Measurements from ENCODE around the gene BSN.

BSN gene

DNA sequence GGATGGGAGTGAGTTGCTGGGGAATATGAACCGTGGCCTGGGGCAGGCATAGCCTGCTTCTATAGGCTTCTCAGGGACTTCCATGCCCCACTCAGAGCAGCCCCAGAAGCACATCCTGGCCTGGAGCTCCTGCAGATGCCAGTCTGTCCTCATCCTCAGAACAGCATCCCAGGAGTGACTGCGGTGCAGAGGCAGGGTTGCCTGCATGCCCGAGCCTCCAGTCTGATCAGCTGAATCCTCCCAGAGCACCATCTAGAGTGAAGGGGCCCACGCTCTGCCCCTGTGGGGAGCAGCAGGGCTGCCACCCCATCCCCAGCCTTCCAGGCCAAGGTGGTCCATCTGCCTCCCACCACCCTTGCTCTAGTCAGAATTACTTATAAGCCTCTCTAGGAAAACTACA lies 75.2 kb downstream of the BSN start:
- DNase-seq, result no peak

DNA sequence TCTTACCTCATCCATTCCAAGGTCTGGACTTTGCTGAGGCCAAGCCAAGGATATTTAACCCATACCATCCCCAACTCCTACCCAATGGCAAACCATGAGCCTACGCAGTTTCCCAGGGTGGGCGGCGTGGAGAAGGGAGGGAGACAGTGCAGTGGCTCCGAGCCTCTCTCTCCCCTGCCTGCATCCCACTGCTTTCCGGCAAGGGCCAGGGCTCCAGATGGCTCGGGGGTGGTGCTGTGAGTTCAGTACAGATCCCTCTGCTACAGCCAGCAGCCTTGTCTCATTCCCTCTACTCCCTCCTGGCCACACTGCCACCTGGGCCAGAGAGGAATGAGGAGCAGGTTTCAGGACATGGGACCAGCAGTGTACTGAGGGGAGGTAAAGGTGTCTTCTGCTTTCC lies 75.6 kb downstream of the BSN start:
- DNase-seq, result no peak

- no peak for DNase-seq
These were observed 76.5 kb downstream of the BSN start for GRCh38 chr3:49630784-49631183.

DNA sequence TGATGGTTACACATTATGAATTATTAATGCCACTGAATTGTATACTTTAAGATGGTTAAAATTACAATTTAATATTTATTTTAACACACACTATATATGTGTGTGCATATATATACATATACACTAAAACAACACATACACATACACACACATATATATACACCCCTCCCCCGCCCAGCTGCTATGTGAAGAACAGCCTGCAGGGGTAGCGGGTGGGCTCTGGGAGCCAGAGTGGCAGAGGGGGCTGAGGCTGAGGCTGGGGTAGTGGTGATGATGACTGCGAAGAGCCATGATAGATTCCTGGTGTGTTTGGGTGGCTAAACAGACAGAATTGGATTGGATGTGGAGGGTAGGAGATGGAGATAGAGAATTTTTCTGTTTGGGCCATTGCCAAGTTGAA lies 80.5 kb downstream of the BSN start:
- no peak for DNase-seq

- no peak for DNase-seq
These were observed 82.8 kb downstream of the BSN start for GRCh38 chr3:49636883-49637609.

DNA sequence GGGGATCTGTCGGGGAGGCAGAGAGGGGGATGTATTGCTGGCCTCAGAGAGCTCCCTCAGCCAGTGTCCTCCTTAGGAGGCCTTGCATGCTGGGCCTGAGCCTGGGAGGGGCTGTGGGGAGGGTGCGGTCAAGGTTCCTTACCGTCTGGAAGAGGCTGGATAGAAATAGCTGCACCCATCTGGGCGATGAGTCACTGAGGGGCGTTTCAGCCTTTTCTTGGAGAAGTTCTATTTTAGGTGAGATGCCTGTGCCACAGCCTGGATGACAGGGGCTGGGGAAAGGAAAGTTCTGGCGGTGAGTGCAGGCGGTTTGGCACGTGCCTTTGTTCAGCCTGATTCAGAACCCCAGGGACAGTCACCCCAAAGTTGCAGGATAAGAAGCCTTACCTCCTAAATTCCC lies 84.2 kb downstream of the BSN start:
- no peak for DNase-seq

DNA sequence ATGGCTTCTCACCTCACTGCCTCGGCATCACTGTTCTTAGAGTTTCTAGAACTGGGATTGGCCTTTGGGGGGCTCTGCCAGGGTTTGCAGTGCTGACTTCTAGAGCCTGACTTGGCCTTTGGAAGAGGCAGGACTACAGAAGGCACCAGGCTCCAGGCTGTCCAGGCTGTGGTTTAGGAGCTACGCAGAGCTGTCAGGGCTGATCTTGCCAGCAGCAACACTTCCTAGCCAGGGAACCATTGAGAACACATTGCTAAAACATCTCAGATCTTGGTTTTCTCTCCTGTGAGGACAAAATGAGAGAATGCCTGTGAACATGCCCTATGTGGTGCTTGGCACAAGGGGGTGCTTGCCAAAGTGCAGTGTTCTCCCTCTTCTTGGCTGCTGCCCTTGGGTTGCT lies 85.3 kb downstream of the BSN start:
- DNase-seq, result no peak

DNA sequence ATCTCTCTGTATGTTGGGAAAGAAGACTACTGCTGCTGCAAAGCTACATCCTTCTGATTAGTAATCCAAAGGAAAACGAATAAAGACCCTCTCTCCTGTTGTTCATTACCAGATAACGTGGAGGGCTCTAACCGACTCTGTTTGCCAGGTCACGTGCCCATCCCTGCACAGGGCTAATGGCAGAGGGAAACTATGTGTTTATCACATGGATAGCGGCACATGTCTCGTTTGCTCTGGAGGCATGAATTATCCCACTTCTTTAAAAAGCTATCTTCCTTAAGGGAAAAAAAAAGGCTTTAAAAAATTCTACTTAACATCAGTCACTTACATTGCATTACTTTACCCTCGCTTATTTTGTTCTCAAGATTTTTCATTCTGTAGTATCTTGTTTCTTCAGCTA lies 87.0 kb downstream of the BSN start:
- DNase-seq, result no peak

DNA sequence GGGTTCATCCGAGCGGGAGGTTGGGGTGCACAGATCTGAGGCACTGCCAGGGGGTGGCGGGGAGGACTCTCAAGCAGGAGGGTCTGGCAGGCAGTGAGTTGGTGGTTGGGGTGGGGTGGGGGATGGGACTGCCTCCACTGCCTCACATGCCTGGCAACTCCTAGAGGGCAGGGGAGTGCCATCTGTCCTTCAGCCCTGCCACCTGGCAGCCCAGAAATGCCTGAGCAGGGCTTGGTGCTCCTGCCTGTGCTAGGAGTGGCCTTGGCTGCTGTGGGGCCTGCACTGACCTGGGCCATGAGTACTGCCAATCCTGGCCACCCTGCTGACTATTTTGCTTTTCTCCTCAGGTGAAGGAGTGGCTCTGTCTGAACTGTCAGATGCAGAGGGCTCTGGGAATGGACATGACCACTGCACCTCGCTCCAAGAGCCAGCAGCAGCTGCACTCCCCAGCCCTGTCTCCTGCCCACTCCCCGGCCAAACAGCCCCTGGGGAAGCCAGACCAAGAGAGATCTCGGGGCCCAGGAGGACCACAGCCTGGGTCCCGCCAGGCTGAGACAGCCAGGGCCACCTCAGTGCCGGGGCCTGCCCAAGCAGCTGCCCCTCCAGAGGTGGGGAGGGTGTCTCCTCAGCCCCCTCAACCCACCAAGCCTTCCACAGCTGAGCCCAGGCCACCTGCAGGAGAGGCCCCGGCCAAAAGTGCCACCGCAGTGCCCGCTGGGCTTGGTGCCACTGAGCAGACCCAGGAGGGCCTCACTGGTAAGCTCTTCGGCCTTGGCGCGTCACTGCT lies 87.8 kb downstream of the BSN start:
- no peak for DNase-seq

DNA sequence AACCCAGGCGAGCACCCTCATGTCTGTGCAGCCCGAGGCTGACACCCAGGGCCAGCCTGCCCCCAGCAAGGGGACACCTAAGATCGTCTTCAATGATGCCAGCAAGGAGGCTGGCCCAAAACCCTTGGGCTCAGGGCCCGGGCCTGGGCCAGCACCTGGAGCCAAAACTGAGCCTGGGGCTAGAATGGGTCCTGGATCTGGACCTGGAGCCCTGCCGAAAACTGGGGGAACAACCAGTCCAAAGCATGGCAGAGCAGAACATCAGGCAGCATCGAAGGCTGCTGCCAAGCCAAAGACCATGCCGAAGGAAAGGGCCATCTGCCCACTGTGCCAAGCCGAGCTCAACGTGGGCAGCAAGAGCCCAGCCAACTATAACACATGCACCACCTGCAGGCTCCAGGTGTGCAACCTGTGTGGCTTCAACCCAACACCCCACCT lies 88.5 kb downstream of the BSN start:
- DNase-seq, result no peak

GRCh38 chr3:49644684-49645083 lies 90.4 kb downstream of the BSN start:
- no peak for DNase-seq

DNA sequence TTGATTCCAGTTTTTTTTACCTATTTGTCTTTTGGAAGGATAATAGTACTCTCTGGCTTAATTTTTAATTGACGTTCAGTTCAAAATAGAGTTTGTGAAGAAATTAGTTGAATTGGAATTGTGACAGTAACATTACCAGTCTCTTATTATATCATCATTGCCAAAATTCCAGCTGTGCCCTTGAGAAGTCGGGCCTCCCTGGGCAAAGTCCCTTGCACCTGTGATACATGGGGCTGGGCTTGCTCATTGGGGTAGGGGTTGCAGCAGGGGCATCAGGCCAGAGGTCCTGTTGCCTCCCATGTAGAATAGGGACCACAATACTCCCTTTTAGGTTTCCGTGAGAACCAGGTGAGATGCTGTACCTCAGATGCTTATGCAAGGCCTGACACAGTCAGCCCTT lies 92.0 kb downstream of the BSN start:
- no peak for DNase-seq

- no peak for DNase-seq
These were observed 93.5 kb downstream of the BSN start for GRCh38 chr3:49647741-49648140.

DNA sequence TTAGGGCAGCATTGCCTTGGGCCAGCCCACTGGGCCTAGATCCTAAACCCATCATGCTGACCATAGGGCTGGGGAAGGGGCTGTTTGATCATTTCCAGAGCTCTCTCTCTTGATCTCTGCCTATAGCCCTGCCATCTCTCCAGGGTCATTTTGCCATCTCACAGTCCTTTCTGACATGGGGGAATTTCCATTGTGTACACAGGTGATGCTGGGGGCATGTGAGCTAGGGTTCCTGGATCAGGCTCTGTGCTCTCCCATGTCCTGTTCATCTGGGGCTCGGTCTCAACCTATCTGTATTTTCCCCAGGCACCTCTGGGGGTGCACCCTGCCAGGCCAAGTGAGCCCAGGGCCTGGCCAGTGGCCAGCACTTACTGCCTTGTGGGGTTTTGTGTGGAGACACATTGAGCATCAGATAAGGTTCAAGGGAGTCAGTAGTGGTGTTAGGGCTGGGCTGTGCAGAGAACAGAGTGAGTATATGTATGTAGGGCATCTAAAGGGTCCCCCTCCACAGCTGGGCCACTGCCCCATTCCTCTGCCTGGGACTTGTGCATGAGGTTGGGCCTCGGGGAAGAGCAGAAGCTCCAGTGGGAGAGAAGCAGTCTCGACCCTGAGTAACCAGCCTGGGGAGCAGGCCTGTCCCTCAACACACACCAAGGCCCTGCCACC lies 94.2 kb downstream of the BSN start:
- no peak for DNase-seq

GRCh38 chr3:49649576-49649975 lies 95.3 kb downstream of the BSN start:
- DNase-seq, result no peak

DNA sequence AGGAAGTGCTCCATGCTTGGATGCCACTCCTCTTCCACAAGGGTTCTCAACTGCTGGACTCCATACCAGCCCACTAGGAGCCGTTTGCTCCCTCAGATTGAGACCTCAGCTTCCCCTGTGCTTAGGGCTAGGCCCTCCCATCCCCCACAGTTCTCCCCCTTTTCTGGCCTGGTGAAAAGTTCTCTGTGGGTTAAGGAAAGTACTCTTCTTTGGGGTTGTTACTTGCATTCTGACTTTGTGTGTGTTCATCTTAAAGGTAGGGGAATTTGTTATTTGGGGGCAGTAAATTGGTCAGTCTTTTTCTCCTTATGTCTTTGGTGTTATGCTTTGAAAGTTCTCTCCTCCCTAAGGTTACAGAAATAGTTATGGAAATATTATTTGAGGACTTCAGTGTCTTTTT lies 95.9 kb downstream of the BSN start:
- no peak for DNase-seq

- no peak for DNase-seq
These were observed 96.4 kb downstream of the BSN start for GRCh38 chr3:49650637-49651036.

DNA sequence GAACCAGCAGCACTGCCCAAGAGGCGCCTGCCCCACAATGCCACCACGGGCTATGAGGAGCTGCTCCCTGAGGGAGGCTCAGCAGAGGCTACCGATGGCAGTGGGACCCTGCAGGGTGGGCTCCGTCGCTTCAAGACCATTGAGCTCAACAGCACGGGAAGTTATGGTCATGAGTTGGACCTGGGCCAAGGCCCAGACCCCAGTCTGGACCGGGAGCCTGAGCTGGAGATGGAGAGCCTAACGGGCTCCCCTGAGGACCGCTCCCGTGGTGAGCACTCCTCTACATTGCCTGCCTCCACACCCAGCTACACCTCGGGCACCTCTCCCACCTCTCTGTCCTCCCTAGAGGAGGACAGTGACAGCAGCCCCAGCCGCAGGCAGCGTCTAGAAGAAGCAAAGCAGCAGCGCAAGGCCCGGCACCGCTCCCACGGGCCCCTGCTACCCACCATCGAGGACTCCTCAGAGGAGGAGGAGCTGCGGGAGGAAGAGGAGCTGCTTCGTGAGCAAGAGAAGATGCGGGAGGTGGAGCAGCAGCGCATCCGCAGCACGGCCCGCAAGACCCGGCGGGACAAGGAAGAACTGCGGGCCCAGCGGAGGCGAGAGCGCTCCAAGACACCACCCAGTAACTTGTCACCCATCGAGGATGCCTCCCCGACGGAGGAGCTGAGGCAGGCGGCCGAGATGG lies 98.1 kb downstream of the BSN start:
- no peak for DNase-seq

DNA sequence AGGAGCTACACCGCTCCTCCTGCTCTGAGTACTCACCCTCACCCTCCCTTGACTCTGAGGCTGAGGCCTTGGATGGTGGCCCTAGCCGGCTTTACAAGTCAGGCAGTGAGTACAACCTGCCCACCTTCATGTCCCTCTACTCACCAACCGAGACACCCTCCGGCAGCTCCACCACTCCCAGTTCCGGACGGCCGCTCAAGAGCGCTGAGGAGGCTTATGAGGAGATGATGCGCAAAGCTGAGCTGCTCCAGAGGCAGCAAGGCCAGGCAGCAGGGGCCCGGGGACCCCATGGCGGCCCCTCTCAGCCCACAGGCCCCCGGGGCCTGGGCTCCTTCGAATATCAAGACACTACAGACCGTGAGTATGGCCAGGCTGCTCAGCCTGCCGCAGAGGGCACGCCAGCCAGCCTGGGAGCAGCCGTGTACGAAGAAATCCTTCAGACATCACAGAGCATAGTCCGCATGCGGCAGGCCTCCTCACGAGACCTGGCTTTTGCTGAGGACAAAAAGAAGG lies 98.7 kb downstream of the BSN start:
- no peak for DNase-seq

DNA sequence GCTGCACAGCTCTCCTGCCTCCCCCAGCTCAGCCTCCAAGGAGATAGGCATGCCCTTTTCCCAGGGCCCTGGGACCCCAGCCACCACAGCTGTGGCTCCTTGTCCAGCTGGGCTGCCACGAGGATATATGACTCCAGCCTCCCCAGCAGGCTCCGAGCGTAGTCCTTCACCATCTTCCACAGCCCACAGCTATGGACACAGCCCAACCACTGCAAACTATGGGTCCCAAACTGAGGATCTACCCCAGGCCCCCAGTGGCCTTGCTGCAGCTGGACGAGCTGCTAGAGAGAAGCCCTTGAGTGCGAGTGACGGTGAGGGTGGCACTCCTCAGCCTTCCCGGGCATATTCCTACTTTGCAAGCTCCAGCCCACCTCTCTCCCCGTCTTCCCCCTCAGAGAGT lies 99.3 kb downstream of the BSN start:
- DNase-seq, result no peak

GRCh38 chr3:49654176-49654825 lies 100.0 kb downstream of the BSN start:
- DNase-seq, result no peak

DNA sequence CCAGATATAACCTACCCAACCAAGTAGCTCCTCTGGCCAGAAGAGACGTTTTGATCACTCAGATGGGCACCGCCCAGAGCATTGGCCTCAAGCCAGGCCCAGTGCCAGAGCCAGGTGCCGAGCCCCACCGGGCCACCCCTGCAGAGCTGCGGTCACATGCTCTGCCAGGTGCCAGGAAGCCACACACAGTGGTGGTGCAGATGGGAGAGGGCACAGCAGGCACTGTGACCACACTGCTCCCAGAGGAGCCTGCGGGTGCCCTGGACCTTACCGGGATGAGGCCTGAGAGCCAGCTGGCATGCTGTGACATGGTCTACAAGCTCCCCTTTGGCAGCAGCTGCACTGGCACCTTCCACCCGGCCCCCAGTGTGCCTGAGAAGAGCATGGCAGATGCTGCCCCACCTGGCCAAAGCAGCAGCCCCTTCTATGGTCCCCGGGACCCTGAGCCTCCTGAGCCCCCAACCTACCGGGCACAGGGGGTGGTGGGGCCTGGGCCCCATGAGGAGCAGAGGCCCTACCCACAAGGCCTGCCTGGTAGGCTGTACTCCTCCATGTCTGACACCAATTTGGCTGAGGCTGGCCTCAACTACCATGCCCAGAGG lies 100.8 kb downstream of the BSN start:
- no peak for DNase-seq

All from DMS 273 treated with DMSO at 0.1 percent for 48 hours (cell line).